NCI-H2196 (cell line): ENCODE measurements around the gene TBX15.
"Not testable (repeated sequence)": the region's sequence is repeated elsewhere in the genome, so short reads cannot be mapped to it uniquely, and the experiment has no call there.

Experiments used
- DNase-seq: peaks from one replicate; lab custom pipeline; 2025; ENCODE audit not compliant: unreplicated experiment; lab: John Stamatoyannopoulos, UW

TBX15 gene

DNA sequence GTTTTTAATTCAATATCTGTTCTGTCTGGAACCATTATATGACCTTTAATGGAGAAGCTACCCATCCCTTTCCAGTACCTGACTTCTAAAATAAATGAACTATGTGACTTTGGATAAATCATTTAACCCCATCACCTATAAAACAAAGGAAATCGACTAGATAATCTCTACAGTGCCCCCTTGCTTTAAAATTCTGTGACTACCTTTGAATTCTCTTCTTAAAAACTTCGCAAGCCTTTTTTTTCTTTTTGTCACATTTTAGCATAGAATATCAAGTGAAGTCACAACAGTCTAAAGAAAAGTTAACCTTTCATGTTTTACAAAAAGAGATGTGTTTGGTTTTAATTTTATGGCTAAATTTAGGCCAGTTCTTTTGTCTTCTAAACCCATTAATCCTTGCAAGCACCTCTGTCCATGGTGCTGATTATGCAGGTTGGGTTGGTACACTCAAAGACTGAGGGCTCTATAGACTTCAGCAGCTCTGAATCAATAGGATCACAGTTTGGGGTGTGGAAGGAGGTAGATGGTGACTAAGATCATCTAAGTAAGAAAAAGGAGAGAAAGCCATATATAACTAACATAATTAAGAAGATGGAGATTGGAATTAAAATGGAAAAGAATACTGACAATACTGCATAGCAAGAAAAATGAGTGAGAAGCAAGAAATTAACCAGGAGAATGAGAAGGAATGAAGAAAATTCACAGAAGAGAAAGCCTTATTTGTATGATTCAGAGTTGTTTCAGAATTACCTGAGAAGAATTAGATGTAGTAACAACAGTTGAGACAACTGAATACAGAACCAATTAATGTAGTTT is 59.2 kb downstream of the TBX15 start:
- no peak for DNase-seq

- no peak for DNase-seq
Observed at GRCh38 chr1:118927427-118928187, 60.5 kb downstream of the TBX15 start.

GRCh38 chr1:118926261-118926660 is 61.9 kb downstream of the TBX15 start:
- DNase-seq: no peak

- no peak for DNase-seq
Observed at GRCh38 chr1:118925651-118926050, 62.5 kb downstream of the TBX15 start.

DNA sequence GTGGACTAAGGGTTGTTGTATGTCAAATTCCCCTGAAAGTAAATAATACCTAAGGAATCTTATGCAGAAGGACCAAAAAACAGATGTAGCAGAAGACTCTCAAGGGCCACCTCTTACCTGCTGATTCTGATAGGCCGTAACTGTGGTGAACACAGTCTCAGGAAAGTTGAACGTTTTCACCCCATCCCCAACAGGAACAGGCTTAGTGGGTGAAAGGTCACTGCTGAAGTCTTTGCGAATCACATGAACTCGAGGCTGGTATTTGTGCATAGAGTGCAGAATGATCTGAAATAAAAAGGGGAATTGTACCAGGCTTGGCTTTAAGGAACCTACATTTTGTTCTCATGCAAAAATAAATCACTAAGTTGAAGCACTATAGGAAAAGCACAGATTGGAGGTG is 64.8 kb downstream of the TBX15 start:
- no peak for DNase-seq

- no peak for DNase-seq
Observed at GRCh38 chr1:118921994-118922393, 66.1 kb downstream of the TBX15 start.

DNA sequence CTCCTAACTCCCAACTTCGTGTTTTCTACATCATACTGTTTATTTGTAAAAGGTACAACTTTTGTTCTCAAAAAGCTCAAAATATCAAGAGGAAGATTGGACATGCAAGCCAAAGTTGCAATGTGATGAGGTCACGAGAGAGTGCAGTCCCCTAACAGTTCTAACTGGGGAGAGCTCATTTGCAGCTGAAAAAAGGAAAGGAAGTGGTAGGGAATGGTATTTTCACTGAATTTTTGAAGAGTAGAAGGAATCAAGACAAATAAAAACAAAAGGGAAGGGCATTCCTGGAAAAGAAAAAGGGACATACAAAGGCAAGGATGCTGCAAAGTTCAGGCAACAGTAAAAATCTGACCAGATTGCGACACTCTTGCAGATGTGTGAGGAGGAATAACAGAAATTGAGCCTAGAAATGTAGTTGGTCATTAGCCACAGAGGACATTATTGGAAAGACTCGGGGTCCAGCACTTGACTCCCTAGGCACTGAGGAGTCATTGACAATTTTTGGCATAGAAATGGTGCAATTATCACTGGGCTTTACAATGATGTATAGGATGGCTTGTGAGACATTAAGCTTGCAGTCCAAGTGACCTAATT is 67.9 kb downstream of the TBX15 start:
- no peak for DNase-seq

DNA sequence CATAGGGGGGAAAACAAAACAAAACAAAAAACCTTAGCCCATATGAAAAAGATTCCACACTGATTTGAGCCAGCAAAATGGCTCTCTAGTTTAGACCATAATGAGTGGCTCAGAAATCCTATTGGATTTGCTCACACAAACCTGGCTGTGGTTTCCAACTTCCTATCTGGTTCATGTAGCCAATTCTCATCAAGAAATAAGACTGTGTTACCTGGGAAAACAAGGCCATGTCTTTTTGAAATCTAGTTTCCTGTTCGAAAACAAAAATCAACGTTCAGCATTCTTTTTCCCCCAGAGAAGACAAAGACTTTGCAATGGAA is 69.2 kb downstream of the TBX15 start:
- no peak for DNase-seq

GRCh38 chr1:118918230-118918939 is 69.8 kb downstream of the TBX15 start:
- no peak for DNase-seq

DNA sequence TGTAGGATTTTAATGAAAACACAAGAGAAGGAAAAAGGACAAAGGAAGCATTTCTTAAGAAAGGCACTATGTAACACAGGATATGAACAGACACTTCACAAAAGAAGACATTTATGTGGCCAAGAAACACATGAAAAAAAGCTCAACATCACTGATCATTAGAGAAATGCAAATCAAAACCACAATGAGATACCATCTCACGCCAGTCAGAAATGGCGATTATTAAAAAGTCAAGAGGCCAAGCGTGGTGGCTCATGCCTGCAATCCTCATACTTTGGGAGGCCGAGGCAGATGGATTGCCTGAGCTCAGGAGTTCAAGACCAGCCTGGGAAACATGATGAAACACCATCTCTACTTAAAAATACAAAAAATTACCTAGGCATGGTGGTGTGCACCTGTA is 71.8 kb downstream of the TBX15 start:
- not testable (repeated sequence) for DNase-seq

DNA sequence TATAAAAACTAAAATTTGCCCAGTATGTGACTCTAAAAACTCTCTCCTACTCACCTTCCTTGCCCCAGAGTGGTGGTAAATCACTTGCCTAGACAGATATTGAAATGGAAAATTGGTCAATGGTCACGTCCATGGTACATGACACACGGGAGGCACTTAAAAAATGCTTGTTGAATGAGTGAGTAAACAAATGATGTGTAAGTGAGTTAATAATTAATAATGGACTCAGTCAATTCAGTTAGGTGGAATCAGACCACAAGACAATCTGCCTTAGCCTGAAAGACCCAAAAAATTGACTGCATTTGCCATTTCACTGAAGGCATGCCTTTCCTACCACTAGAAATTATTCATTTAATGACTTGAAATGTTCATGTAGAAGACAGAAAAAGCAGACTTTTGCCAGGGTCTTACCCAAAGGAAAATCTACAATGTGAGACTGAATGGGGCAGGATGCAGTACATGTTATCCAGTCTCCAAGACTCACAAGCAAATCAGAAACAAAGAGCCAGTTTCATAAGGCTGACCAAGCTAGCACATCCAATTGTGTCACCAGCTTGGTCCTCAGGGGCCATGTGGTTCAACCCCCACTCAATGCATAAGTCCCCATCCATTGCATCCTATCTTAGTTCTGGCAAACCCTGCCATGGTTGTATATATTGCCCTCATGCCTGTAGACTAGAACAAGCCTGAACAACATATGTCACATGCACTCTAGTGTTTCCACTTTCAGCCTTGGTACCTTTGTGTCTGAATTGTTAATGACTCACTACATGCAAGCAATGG is 73.6 kb downstream of the TBX15 start:
- DNase-seq: no peak

DNA sequence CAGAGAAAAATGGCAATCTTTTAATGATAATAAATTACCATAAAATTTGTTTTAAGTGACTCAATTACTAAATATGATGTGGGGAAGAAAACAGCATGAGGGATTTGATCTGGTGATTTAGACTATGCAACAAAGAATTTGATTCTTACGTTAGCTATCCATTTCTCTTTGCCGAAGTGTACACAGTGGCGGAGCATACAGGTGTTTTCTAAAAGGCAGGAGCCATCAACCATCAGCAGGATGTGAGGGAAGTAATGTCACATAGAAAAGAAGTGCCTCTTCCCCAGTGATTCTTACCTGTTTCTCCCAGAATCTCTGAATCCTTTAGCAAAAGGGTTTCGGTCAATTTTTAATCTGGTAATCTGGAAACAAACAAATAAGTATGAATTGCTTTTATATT is 74.3 kb downstream of the TBX15 start:
- no peak for DNase-seq

DNA sequence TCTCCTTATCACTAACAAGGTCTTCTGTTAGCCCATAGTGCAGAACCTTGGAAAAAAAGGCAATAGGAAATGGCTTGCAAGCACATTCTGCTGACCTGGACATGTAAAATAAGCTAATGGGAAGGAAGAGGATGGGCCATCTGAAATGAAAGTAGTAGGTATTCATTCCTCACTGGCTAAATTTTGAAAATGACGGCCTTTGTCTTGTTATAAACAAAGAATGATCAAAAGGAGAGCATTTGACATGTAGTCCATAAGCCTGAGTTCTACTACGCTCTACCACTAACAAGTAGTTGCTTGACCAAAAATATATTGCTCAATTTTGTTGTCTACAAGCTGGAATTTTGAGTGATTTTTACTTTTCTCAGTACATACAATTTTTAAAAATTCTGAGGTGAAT is 75.6 kb downstream of the TBX15 start:
- DNase-seq: no peak

DNA sequence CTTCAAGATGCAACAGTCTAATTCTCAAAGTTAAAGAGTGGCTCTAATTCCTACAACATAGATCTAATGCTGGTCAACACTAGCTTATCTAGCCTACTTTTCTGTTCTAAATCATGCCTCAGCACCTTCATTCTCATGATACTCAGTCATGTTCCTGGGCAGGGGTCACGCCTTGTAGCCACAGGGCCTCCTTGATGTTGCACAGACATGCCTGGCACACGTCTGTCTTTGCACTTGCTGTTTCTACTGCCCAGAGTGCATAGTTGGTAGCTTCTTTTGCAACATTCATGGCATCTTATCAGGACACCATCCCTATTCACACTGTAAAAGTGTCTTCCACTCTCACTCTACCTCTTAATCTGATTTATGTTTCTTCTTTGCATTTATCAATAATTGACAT is 76.6 kb downstream of the TBX15 start:
- no peak for DNase-seq

GRCh38 chr1:118907466-118907865 is 80.7 kb downstream of the TBX15 start:
- DNase-seq: no peak

- no peak for DNase-seq
Observed at GRCh38 chr1:118905671-118906070, 82.5 kb downstream of the TBX15 start.

GRCh38 chr1:118905196-118905595 is 82.9 kb downstream of the TBX15 start:
- DNase-seq: no peak

GRCh38 chr1:118902711-118903191 is 85.4 kb downstream of the TBX15 start:
- DNase-seq: no peak

GRCh38 chr1:118902299-118902698 is 85.8 kb downstream of the TBX15 start:
- DNase-seq: no peak

GRCh38 chr1:118900643-118901440 is 87.3 kb downstream of the TBX15 start:
- DNase-seq: no peak
